GM12891 (cell line): ENCODE measurements around the gene IRF1.

Experiments used
- PAX5 ChIP-seq: IDR thresholded peaks from 2 replicates; pipeline ENCODE4 v1.6.1; 2011; ENCODE audit warnings: low read length, moderate library complexity, mild to moderate bottlenecking; ENCODE audit not compliant: insufficient read depth, severe bottlenecking
- POLR2A ChIP-seq: IDR thresholded peaks from 2 replicates; pipeline ENCODE4 v1.6.1; 2011; ENCODE audit warnings: low read depth, low read length, control low read depth
- POLR2AphosphoS5 ChIP-seq: IDR thresholded peaks from 2 replicates; pipeline ENCODE4 v1.6.1; 2011; ENCODE audit warnings: low read depth, low read length, control low read depth
- SPI1 ChIP-seq: IDR thresholded peaks from 2 replicates; pipeline ENCODE4 v1.6.1; 2011; ENCODE audit warnings: low read depth, low read length, control low read depth
- TAF1 ChIP-seq: IDR thresholded peaks from 2 replicates; pipeline ENCODE4 v1.6.1; 2011; ENCODE audit warnings: low read depth, low read length, control low read depth

- TF ChIP-seq POLR2A (no peak), PAX5 (no peak), POLR2AphosphoS5 (no peak), TAF1 (no peak), SPI1 (no peak)
Observed at GRCh38 chr5:132498152-132498551, 7.6 kb upstream of the IRF1 start.
